Body of pancreas (tissue), 4 donors: ENCODE results near the gene ADAMTSL3.

Source experiments
- POLR2A ChIP-seq, 3 donors: fragments of 450-650 bp; IDR thresholded peaks; one replicate each; pipeline ENCODE4 v1.6.1; 2016; ENCODE audit warnings: antibody characterized with exemption in 3 of 3, mild to moderate bottlenecking in 2 of 3
- TF ChIP-seq, protein P1 (sequence below), 7 experiments: fragments of 450-650 bp in 4 of 7; fragments of 200-600 bp in 3 of 7; sonication (generic) in 3 of 7; IDR thresholded peaks; one replicate each; pipeline ENCODE4 v1.5.1; 2016 to 2019; ENCODE audit warnings: antibody characterized with exemption in 7 of 7

DNA sequence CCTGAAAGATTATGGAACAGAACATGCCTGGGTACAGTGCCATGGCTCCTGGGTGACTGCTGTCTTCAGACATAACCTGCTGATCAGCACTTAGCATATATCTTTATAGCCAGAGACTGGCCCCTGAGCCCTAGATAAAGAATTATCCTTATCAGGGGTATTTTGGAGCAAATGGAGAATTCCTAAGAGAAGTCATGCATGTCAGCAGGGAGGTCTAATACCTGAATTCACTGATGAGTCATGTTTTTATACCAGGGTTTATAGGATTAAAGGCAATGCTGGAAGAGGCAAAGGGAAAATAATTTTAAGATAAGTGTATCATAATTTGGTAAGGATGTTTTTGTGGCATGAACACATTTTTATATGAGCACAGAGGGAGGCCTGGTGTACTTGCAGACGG, 159.8 kb downstream of the ADAMTSL3 start:
- TF ChIP-seq POLR2A (IDR thresholded peaks at IDR 0.05), result no peak
- TF ChIP-seq, protein P1, sequence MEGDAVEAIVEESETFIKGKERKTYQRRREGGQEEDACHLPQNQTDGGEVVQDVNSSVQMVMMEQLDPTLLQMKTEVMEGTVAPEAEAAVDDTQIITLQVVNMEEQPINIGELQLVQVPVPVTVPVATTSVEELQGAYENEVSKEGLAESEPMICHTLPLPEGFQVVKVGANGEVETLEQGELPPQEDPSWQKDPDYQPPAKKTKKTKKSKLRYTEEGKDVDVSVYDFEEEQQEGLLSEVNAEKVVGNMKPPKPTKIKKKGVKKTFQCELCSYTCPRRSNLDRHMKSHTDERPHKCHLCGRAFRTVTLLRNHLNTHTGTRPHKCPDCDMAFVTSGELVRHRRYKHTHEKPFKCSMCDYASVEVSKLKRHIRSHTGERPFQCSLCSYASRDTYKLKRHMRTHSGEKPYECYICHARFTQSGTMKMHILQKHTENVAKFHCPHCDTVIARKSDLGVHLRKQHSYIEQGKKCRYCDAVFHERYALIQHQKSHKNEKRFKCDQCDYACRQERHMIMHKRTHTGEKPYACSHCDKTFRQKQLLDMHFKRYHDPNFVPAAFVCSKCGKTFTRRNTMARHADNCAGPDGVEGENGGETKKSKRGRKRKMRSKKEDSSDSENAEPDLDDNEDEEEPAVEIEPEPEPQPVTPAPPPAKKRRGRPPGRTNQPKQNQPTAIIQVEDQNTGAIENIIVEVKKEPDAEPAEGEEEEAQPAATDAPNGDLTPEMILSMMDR (IDR thresholded peaks at IDR 0.05), result no peak
